Hepatocyte (in vitro differentiated cells): ENCODE measurements around the gene ARAP3.

Experiments
- EZH2 ChIP-seq: fragments of 200-600 bp; sonication (generic); IDR thresholded peaks from 2 replicates; pipeline ENCODE4 v1.6.1; 2016; ENCODE audit warnings: antibody characterized with exemption, mild to moderate bottlenecking, borderline replicate concordance
- EZH2phosphoT487 ChIP-seq: fragments of 200-600 bp; sonication (generic); IDR thresholded peaks from one replicate; pipeline ENCODE4 v1.6.1; 2018; ENCODE audit warnings: antibody characterized with exemption, mild to moderate bottlenecking, low read depth, moderate library complexity; ENCODE audit not compliant: unreplicated experiment, severe bottlenecking
- TF ChIP-seq, protein P1 (sequence below): fragments of 200-600 bp; sonication (generic); IDR thresholded peaks from 2 replicates; pipeline ENCODE4 v1.5.1; 2016; ENCODE audit warnings: antibody characterized with exemption, mild to moderate bottlenecking; ENCODE audit not compliant: poor library complexity

DNA sequence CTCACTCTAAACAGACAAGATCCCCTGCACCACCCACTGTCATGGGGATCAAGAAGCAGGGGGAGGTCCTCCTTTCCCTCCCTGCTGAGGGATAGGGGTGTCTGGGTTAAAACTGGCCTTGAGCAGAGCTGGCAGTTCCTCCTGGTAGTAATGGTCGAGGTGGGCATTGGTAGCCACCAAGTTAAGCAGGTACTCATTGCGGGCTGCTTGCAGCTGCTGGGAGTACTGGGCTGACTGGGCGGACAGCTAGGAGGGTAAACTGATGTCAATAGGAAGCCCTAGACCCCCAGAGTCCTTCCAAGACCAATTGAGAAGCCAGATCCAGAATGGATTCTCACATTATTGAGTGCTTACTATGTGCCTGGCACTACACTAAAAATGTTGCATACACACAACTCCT is 34.2 kb downstream of the ARAP3 start:
- TF ChIP-seq, protein P1, sequence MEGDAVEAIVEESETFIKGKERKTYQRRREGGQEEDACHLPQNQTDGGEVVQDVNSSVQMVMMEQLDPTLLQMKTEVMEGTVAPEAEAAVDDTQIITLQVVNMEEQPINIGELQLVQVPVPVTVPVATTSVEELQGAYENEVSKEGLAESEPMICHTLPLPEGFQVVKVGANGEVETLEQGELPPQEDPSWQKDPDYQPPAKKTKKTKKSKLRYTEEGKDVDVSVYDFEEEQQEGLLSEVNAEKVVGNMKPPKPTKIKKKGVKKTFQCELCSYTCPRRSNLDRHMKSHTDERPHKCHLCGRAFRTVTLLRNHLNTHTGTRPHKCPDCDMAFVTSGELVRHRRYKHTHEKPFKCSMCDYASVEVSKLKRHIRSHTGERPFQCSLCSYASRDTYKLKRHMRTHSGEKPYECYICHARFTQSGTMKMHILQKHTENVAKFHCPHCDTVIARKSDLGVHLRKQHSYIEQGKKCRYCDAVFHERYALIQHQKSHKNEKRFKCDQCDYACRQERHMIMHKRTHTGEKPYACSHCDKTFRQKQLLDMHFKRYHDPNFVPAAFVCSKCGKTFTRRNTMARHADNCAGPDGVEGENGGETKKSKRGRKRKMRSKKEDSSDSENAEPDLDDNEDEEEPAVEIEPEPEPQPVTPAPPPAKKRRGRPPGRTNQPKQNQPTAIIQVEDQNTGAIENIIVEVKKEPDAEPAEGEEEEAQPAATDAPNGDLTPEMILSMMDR = no peak
- TF ChIP-seq EZH2phosphoT487 = no peak
- TF ChIP-seq EZH2 = no peak
